ENCODE results near the gene SOX15. TPM values are rescaled to one million over a fixed set of nuclear protein-coding genes. Genes with fewer than 3 reads are reported as not detected.

SOX15 gene
- total and polyA plus RNA-seq, 2 of the 13 experiments (the other 11 are each of a cell fraction or from before 2014, with no cell fraction given) = 0.07 to 0.18 TPM

DNA sequence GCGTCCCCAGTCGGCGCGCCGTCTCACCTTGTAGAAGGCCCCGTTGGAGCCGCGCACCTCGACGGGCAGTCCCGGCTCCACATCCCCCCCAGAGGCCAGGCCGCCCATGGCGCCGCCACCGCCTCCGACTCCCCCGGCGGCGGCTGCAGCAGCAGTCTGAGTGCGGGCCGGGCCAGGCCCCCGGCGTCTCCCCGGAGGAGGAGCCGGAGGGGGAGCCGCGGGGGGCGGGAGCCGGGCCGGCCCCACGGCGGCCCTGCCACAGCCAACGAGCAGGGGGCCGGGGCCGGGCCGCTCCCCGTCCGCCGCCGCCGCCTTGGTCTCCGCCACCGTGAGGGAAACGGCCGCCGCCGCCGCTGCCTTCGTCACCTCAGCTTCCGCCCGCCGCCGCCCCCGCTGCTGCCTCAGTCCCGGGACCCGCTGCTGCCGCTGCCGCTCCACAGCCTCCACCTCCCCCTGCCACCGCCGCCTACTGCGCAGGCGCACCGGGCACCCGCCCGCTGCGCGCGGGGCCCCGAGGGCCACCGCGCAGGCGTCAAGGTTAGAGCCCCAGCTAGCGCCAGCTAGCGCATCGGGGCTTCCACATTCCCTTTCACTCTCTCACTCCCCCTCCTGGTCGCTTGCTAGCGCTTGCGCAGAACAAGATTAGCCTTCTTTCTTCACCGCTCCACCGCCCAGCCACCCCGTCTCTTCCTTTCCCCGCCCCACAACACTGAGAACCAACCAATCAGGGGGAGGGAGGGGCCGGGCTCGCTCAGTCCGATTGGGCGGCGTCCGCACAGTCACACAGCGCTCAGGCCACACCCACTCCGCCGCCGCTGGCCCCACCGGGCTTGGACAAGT lies 24.8 kb upstream of the SOX15 start, which contains the start of gene FXR2:
FXR2 (minus strand) TSS at position 473 of the 840 bp plus-strand sequence; CDS start at position 108, 365 bp downstream.
- DNase-seq (ENCODE audit: low spot score) = peak; percentile 99
- Histone ChIP-seq H3K4me3 (replicated peaks in 1 of 3; ENCODE audit: insufficient read depth in 1 of 3, low read depth in 2 of 3, low read length in 3 of 3) (peak within 1 kb of the TSS; percentile 64 to 92 (median 89)), H2AFZ (ENCODE audit: low read length) (peak within 1 kb of the TSS; percentile 62), H3K36me3 (replicated peaks in 1 of 2; ENCODE audit: control insufficient read depth in 1 of 2, insufficient read depth in 2 of 2, low read length in 2 of 2) (peaks cover 1 to 15% of the 10 kb centered on the region in 2 experiments; a peak in 2 of 5 replicates), H3K79me2 (ENCODE audit: insufficient read depth, low read length) (peaks cover 36% of the 10 kb centered on the region), H3K27me3 (ENCODE audit: control insufficient read depth in 1 of 2, insufficient read depth in 2 of 2, low read length in 2 of 2) (no peaks in the 10 kb centered on the region), H3K9ac (ENCODE audit: insufficient read depth, low read depth, low read length) (peak within 1 kb of the TSS; percentile 88), H3K9me3 (ENCODE audit: low read length) (no peaks in the 10 kb centered on the region), H3K27ac (ENCODE audit: extremely low read length, insufficient read depth, low read length) (peak within 1 kb of the TSS; percentile 78), H4K20me1 (ENCODE audit: insufficient read depth, low read length) (no peaks in the 10 kb centered on the region), H3K4me2 (ENCODE audit: low read depth, low read length) (peak within 1 kb of the TSS; percentile 90), H3K4me1 (ENCODE audit: insufficient read depth, low read length) (peaks cover 53% of the 10 kb centered on the region)
- ChIA-PET CTCF (ENCODE audit: low intra/inter-chr PET ratio, low total read pairs) (no interaction called here), POLR2A (interaction anchor here (0.6 to 3.1 kb wide), 14 partner anchors 9 to 579 kb away, joined by 3 to 63 read pairs (median 6); partner anchors contain the start of genes ATP1B2, CD68, MPDU1 and POLR2A)
- in situ Hi-C loops (cut with HindIII; ENCODE audit: extremely low pct_ligation_motif_present, low pct_unique_long_range_greater_than_20kb) (no loop called here), intact Hi-C loops (cut with micrococcal nuclease; ENCODE audit: unreplicated experiment) (loop anchor here (1.0 kb wide), 1 partner anchor 31 kb away; the partner anchor contains the start of gene MPDU1)
- 1% methylated on average over 25 of the region's 93 CpGs for WGBS (ENCODE audit: low lambda C conversion rate)
- ATAC-seq = peak; percentile 94
- FAIRE-seq = peak; percentile 93
- no TSS peak for BruUV-seq (replicated peaks)
- peak; percentile 47; the same call in 1 of the 2 replicates for TF ChIP-seq KDM5B (CRISPR knock-in tag; IDR thresholded peaks at IDR 0.05; ENCODE audit: borderline replicate concordance)
- peak; percentile 49 for TF ChIP-seq YY1 (IDR thresholded peaks at IDR 0.05; ENCODE audit: insufficient read depth, insufficient replicate concordance, low read depth, low read length)
- no peak for TF ChIP-seq ZKSCAN8 (CRISPR knock-in tag; IDR thresholded peaks at IDR 0.05; ENCODE audit: borderline replicate concordance)
- 0 out of 2 replicates have a peak, but pooled peaks have one; percentile 1 for TF ChIP-seq MYC (CRISPR knock-in tag; IDR thresholded peaks at IDR 0.05; ENCODE audit: borderline replicate concordance)
- no peak for TF ChIP-seq STAT6 (CRISPR knock-in tag; IDR thresholded peaks at IDR 0.05; ENCODE audit: borderline replicate concordance)
- TF ChIP-seq ZNF136 (CRISPR knock-in tag; IDR thresholded peaks at IDR 0.05; ENCODE audit: low read depth) = no peak
- no peak for TF ChIP-seq HMG20A (CRISPR knock-in tag; IDR thresholded peaks at IDR 0.05; ENCODE audit: borderline replicate concordance)
- TF ChIP-seq POLR2AphosphoS5 (IDR thresholded peaks at IDR 0.05; ENCODE audit: low read depth, low read length) = no peak
- TF ChIP-seq ZNF230 (CRISPR knock-in tag; IDR thresholded peaks at IDR 0.05) = no peak
- no peak for TF ChIP-seq RNF2 (conservative IDR thresholded peaks at IDR 0.05; ENCODE audit: low read depth)
- TF ChIP-seq, protein P1, sequence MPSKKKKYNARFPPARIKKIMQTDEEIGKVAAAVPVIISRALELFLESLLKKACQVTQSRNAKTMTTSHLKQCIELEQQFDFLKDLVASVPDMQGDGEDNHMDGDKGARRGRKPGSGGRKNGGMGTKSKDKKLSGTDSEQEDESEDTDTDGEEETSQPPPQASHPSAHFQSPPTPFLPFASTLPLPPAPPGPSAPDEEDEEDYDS (CRISPR knock-in tag; IDR thresholded peaks at IDR 0.05) = peak; percentile 72; the same call in 1 of the 2 replicates
- TF ChIP-seq, protein P2, sequence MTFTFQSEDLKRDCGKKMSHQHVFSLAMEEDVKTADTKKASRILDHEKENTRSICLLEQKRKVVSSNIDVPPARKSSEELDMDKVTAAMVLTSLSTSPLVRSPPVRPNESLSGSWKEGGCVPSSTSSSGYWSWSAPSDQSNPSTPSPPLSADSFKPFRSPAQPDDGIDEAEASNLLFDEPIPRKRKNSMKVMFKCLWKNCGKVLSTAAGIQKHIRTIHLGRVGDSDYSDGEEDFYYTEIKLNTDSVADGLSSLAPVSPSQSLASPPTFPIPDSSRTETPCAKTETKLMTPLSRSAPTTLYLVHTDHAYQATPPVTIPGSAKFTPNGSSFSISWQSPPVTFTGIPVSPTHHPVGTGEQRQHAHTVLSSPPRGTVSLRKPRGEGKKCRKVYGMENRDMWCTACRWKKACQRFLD (CRISPR knock-in tag; IDR thresholded peaks at IDR 0.05; ENCODE audit: borderline replicate concordance) = no peak
- TF ChIP-seq ZNF251 (CRISPR knock-in tag; IDR thresholded peaks at IDR 0.05) = no peak
- TF ChIP-seq, protein P3, sequence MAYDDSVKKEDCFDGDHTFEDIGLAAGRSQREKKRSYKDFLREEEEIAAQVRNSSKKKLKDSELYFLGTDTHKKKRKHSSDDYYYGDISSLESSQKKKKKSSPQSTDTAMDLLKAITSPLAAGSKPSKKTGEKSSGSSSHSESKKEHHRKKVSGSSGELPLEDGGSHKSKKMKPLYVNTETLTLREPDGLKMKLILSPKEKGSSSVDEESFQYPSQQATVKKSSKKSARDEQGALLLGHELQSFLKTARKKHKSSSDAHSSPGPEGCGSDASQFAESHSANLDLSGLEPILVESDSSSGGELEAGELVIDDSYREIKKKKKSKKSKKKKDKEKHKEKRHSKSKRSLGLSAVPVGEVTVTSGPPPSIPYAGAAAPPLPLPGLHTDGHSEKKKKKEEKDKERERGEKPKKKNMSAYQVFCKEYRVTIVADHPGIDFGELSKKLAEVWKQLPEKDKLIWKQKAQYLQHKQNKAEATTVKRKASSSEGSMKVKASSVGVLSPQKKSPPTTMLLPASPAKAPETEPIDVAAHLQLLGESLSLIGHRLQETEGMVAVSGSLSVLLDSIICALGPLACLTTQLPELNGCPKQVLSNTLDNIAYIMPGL (CRISPR knock-in tag; IDR thresholded peaks at IDR 0.05; ENCODE audit: borderline replicate concordance in 1 of 2, low read depth in 1 of 2) = peak in 1 of 2 experiments; percentile 24; a peak in 2 of 4 replicates
- no peak for TF ChIP-seq ZNF260 (CRISPR knock-in tag; IDR thresholded peaks at IDR 0.05; ENCODE audit: borderline replicate concordance, low read depth)
- TF ChIP-seq STAT5B (CRISPR knock-in tag; IDR thresholded peaks at IDR 0.05) = no peak
- TF ChIP-seq KAT2B (IDR thresholded peaks at IDR 0.05; ENCODE audit: borderline replicate concordance, low read depth, low read length) = no peak

Measured in HepG2 (cell line).